Breast epithelium (tissue), 4 donors: ENCODE results near the gene LRRC26. TPM values are rescaled to one million over a fixed set of nuclear protein-coding genes. Genes with fewer than 3 reads are reported as not detected.

ENCODE experiments used
- DNase-seq, 2 donors: peaks; one replicate each; pipeline ENCODE4 v3.0.0-alpha.2; 2019; ENCODE audit warnings: low spot score in 2 of 2
- H3K27ac ChIP-seq, 2 donors: fragments of 200-600 bp; sonication (generic) in 1 of 2; one replicate each; pipeline ENCODE4 v1.5.1; 2016 to 2019; ENCODE audit warnings: mild to moderate bottlenecking in 1 of 2
- H3K27me3 ChIP-seq, 2 donors: fragments of 200-600 bp; sonication (generic) in 1 of 2; one replicate each; pipeline versions ENCODE4 v1.5.1 to v1.6.0; 2017 to 2019; ENCODE audit warnings: control low read depth in 1 of 2, mild to moderate bottlenecking in 1 of 2
- H3K36me3 ChIP-seq: fragments of 200-600 bp; one replicate; pipeline ENCODE4 v1.5.1; 2019
- H3K4me1 ChIP-seq, 2 donors: fragments of 200-600 bp; sonication (generic); one replicate each; pipeline ENCODE4 v1.5.1; 2016 to 2019; ENCODE audit warnings: control low read depth in 1 of 2
- H3K4me3 ChIP-seq, 3 donors: fragments of 200-600 bp; sonication (generic); 1 replicate in 2 of 3; 2 replicates in 1 of 3; pipeline ENCODE4 v1.5.1; 2016 to 2019; ENCODE audit warnings: mild to moderate bottlenecking in 3 of 3, moderate library complexity in 2 of 3
- H3K9me3 ChIP-seq, 2 donors: fragments of 200-600 bp; sonication (generic) in 1 of 2; one replicate each; pipeline ENCODE4 v1.5.1; 2016 to 2019; ENCODE audit warnings: control low read depth in 1 of 2
- POLR2A ChIP-seq: fragments of 450-650 bp; IDR thresholded peaks from one replicate; pipeline ENCODE4 v1.6.1; 2016; ENCODE audit warnings: antibody characterized with exemption, mild to moderate bottlenecking, moderate library complexity
- POLR2AphosphoS5 ChIP-seq, 3 donors: sonication (generic); formaldehyde crosslinking; IDR thresholded peaks; one replicate each; pipeline ENCODE4 v1.6.1; 2017; ENCODE audit warnings: antibody characterized with exemption in 3 of 3
- intact Hi-C: fragments of 100-400 bp; cut with DNase I; formaldehyde crosslinking; loops from one replicate; pipeline ENCODE4 v1.15.1; 2023; ENCODE audit warnings: low total_unique reads
- total RNA-seq, 3 donors: library from RNA; depleted of rRNA; stranded (reverse); fragments of >200 nt; gene quantifications; one replicate each; pipeline ENCODE4 v1.1.0, GENCODE V29; 2016
- TF ChIP-seq, protein P1 (sequence below), 3 donors: fragments of 450-650 bp; IDR thresholded peaks; one replicate each; pipeline ENCODE4 v1.5.1; 2016 to 2017; ENCODE audit warnings: antibody characterized with exemption in 3 of 3, mild to moderate bottlenecking in 3 of 3, moderate library complexity in 3 of 3

Gene LRRC26
- total RNA-seq, 3 donors from 2014 or later: 7.8 to 9.2 TPM; not detected in 1

GRCh38 chr9:137163365-137163715 lies 6.5 kb downstream of the LRRC26 start:
- Histone ChIP-seq H3K27ac (peak overlapping the region in 1 of 2 donors; percentile 39), H3K4me3 (peak overlapping the region; percentile 4 to 66 (median 45)), H3K9me3 (no peaks in the 10 kb centered on the region), H3K36me3 (no peaks in the 10 kb centered on the region), H3K27me3 (peaks cover 26 to 100% of the 10 kb centered on the region in 2 donors), H3K4me1 (peaks cover 9 to 16% of the 10 kb centered on the region in 2 donors)
- no peak for DNase-seq
- intact Hi-C loops: no loop called here
- TF ChIP-seq POLR2A: no peak
- TF ChIP-seq, protein P1, sequence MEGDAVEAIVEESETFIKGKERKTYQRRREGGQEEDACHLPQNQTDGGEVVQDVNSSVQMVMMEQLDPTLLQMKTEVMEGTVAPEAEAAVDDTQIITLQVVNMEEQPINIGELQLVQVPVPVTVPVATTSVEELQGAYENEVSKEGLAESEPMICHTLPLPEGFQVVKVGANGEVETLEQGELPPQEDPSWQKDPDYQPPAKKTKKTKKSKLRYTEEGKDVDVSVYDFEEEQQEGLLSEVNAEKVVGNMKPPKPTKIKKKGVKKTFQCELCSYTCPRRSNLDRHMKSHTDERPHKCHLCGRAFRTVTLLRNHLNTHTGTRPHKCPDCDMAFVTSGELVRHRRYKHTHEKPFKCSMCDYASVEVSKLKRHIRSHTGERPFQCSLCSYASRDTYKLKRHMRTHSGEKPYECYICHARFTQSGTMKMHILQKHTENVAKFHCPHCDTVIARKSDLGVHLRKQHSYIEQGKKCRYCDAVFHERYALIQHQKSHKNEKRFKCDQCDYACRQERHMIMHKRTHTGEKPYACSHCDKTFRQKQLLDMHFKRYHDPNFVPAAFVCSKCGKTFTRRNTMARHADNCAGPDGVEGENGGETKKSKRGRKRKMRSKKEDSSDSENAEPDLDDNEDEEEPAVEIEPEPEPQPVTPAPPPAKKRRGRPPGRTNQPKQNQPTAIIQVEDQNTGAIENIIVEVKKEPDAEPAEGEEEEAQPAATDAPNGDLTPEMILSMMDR (IDR thresholded peaks at IDR 0.05): no peak
- no peak for TF ChIP-seq POLR2AphosphoS5 (IDR thresholded peaks at IDR 0.05)

DNA sequence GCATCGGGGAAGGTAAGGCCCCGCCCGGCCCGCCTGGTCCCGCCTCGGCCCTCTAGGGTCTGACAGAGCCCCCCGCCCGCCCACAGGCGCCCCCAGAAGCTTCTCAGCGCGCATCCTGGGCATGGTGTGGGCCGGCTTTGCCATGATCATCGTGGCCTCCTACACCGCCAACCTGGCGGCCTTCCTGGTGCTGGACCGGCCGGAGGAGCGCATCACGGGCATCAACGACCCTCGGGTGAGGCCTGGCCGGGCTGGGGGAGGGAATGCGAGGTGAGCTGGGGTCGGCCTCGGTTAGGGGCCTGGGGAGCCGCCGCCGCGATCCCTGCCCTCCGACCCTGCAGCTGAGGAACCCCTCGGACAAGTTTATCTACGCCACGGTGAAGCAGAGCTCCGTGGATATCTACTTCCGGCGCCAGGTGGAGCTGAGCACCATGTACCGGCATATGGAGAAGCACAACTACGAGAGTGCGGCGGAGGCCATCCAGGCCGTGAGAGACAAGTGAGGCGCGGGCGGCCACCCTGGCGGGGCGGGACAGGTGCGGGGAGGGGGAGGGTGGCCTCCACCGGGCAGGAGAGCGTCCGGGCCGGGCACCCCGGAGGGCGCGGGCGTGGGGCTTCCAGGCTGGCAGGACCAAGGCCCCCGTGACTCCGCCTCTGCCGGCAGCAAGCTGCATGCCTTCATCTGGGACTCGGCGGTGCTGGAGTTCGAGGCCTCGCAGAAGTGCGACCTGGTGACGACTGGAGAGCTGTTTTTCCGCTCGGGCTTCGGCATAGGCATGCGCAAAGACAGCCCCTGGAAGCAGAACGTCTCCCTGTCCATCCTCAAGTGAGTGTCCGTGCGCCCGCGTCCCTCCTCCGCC lies 7.1 kb downstream of the LRRC26 start:
- no peaks in the 10 kb centered on the region for H3K9me3 ChIP-seq
- intact Hi-C loops: no loop called here
- H3K36me3 ChIP-seq: no peaks in the 10 kb centered on the region
- H3K27me3 ChIP-seq: peaks cover 20 to 100% of the 10 kb centered on the region in 2 donors
- peak overlapping the region in 1 of 2 donors; percentile 39 for H3K27ac ChIP-seq
- H3K4me1 ChIP-seq: peaks cover 3 to 10% of the 10 kb centered on the region in 2 donors
- DNase-seq: peak in 1 of 2 donors; percentile 43
- TF ChIP-seq, protein P1 (IDR thresholded peaks at IDR 0.05): peak in 1 of 3 donors; percentile 44
- TF ChIP-seq POLR2AphosphoS5 (IDR thresholded peaks at IDR 0.05): no peak
- TF ChIP-seq POLR2A: no peak
- peak overlapping the region; percentile 4 to 66 (median 45) for H3K4me3 ChIP-seq

GRCh38 chr9:137161558-137162486 lies 8.0 kb downstream of the LRRC26 start:
- Histone ChIP-seq H3K9me3 (no peaks in the 10 kb centered on the region), H3K27me3 (peaks cover 16 to 100% of the 10 kb centered on the region in 2 donors), H3K4me3 (peak overlapping the region in 2 of 3 donors; percentile 45 to 66), H3K4me1 (peaks cover under 1 to 4% of the 10 kb centered on the region in 2 donors), H3K27ac (no peak overlapping the region), H3K36me3 (no peaks in the 10 kb centered on the region)
- TF ChIP-seq POLR2AphosphoS5 (IDR thresholded peaks at IDR 0.05): no peak
- TF ChIP-seq, protein P1 (IDR thresholded peaks at IDR 0.05): no peak
- no peak for TF ChIP-seq POLR2A
- intact Hi-C loops: no loop called here
- no peak for DNase-seq

- peak overlapping the region in 1 of 3 donors; percentile 66 for H3K4me3 ChIP-seq
- intact Hi-C loops: no loop called here
- H3K4me1 ChIP-seq: peaks cover 0 to 4% of the 10 kb centered on the region in 2 donors
- peaks cover 11 to 100% of the 10 kb centered on the region in 2 donors for H3K27me3 ChIP-seq
- TF ChIP-seq POLR2AphosphoS5 (IDR thresholded peaks at IDR 0.05) (no peak), POLR2A (no peak)
- TF ChIP-seq, protein P1 (IDR thresholded peaks at IDR 0.05): no peak
- no peak overlapping the region for H3K27ac ChIP-seq
- H3K36me3 ChIP-seq: no peaks in the 10 kb centered on the region
- no peaks in the 10 kb centered on the region for H3K9me3 ChIP-seq
- no peak for DNase-seq
Observed at GRCh38 chr9:137160716-137161557, 8.9 kb downstream of the LRRC26 start.
